Measurements from ENCODE around the gene CLIP3. TPM values are rescaled to one million over a fixed set of nuclear protein-coding genes. Genes with fewer than 3 reads are reported as not detected.
A peak's percentile ranks its signal among the peaks of the same experiment; 100 is the strongest.
"Not testable (repeated sequence)": the region's sequence is repeated elsewhere in the genome, so short reads cannot be mapped to it uniquely, and the experiment has no call there.

The CLIP3 gene, protein sequence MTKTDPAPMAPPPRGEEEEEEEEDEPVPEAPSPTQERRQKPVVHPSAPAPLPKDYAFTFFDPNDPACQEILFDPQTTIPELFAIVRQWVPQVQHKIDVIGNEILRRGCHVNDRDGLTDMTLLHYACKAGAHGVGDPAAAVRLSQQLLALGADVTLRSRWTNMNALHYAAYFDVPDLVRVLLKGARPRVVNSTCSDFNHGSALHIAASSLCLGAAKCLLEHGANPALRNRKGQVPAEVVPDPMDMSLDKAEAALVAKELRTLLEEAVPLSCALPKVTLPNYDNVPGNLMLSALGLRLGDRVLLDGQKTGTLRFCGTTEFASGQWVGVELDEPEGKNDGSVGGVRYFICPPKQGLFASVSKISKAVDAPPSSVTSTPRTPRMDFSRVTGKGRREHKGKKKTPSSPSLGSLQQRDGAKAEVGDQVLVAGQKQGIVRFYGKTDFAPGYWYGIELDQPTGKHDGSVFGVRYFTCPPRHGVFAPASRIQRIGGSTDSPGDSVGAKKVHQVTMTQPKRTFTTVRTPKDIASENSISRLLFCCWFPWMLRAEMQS
- 5.7 TPM for total RNA-seq

DNA sequence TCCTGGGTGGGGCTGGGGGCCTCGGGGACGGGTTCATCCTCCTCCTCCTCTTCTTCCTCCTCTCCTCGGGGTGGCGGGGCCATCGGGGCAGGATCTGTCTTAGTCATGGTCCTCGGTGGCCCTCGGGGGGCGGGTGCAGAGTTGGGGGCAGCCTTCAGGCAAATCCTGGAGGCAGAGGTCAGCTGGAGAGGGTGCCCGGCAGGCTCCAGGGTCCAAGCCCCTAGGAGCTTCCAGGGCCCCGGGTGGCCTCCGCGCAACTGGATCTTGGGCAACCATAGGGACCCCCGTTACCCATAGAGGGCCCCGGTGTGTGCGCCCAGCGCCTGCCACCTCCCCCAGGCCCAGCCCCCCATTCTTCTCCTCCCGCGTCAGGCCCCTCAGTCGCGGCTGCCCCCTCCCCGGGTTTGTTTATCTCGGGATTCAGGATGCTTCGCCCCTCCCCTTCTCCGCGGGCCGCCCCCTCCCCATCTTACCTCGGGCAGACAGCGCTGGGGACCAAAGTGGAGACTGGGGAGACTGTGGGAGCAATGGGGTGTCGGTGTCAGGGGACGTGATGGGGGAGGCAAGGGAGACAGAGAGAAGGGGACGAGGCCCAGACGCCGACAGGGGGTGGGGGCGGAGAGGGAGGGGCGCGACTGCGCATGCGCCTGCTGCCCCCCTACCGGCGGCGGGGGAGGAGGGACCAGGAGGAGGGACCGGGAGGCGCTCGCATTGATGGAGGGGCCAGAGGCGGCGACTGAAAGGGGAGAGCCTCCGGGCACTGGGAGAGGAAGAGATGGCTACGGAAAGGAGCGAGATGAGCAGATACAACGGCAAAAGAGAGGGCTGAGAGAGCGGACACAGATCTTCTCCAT, at the start of gene CLIP3:
Gene CLIP3 (minus strand): TSS at position 623 of the 854 bp plus-strand sequence. CDS start 516 bp downstream, at position 107.
- peak; percentile 86 for DNase-seq

DNA sequence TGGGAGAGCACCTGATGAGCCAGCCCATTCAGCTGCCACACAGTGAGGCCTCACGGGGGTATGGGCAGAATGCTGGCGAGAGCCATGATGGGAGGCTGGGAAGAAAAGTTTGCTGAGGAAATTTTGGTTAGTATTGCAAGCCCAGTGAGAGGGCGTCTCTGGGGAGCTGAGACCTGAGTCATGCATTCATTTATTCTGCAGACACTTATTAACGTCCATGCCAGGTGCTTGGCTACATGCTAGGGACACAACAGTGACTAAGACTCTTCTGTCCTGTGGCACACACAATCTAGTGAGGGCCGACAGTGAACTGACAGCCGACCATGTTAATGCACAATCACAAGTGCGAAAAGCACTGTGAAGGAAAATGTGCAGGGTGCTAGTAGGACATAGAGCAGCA, 49.2 kb upstream of the CLIP3 start:
- DNase-seq: no peak

DNA sequence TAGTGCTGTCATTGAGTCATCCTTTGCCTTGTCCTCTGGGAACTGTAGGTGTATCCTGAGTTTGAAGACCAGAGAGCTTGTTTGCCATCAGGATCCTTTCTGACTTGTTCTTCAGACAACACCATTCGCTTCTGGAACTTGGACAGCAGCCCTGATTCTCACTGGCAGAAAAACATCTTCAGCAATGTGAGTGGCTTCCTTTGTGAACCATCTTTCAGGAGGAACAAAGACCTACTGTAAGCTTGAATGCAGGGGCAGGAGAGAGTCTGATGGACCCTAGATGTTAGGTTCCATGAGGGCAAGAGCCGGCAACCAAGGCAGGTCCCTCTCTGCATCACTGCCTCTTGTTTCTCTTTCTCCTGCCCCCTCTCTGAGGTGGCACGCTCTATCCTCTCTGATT, 48.7 kb upstream of the CLIP3 start:
- DNase-seq: no peak

DNA sequence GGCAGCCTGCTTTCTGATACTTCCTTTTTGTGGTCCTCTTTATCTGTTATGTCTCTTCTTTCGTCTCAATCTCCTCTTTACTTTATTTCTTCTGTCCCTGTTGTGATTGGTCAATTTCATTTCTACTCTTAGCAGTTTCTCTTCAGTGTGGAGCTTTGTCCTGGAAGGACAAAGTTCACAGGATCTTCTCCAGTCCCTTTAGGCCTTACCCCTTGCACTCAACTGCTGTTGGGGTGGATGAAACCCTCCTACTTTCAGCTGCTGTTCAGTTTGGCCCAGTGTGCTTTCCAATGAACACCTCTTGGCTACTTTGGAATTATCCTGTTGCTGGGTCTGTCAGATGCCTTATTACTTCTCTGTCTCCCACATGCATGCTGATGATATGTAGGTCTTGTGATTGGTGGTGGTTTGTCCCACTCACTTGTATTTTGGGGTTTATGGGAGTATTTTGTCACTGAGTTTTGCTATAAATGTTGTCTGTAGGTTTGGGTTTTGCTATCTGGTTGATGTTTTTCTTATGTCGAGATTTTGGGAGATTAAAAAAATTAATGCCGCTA, 46.8 kb upstream of the CLIP3 start:
- DNase-seq: no peak

DNA sequence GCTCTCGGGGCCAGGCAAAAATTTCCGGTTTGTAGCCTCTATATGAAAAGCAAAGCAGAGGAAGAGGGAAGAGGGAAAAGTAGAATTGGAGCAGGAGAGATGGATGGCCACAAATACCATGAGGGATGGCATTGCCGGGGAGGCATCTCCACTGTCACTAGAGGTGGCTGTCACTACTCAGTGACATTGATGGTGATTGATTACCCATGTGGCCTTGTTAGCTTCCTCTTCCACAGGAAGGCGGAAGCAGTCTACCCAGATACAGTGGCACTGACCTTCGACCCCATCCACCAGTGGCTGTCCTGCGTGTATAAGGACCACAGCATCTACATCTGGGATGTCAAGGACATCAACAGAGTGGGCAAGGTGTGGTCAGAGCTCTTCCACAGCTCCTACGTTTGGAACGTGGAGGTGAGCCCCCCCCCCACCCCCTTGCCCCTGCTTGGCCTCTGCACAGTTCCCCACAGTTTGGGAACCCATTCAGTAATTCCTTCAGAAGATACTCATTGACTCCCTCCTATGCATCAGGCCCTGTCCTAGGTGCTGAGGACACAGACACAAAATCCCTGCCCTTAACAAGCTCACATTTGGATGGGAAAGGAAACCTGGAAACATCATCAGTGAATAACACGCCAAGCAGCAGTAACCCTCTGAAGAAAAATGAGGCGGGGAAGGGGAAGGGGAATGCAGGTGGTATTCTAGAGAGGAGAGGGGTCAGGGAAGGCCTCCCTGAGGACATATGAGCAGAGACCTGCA, 40.6 kb upstream of the CLIP3 start:
- no peak for DNase-seq

DNA sequence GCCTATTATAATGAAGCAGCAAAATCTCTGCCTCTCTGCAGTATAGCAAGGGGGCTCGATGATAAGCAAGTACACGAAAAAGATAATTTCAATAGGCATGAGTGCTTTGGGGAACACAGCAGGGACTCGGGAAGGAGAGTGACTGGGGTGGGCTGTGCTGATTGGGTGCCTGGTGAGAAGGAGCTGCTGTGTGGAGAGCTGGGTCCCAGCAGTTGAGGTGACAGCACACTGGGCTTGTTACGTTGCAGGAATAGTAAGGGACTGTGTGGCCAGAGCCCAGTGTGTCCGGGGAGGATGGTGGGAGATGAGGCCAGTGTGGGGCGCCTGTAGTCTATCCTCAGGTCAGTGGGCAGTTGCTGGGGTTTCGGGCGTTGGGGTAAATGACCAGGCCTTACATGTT, 39.4 kb upstream of the CLIP3 start:
- DNase-seq: no peak

DNA sequence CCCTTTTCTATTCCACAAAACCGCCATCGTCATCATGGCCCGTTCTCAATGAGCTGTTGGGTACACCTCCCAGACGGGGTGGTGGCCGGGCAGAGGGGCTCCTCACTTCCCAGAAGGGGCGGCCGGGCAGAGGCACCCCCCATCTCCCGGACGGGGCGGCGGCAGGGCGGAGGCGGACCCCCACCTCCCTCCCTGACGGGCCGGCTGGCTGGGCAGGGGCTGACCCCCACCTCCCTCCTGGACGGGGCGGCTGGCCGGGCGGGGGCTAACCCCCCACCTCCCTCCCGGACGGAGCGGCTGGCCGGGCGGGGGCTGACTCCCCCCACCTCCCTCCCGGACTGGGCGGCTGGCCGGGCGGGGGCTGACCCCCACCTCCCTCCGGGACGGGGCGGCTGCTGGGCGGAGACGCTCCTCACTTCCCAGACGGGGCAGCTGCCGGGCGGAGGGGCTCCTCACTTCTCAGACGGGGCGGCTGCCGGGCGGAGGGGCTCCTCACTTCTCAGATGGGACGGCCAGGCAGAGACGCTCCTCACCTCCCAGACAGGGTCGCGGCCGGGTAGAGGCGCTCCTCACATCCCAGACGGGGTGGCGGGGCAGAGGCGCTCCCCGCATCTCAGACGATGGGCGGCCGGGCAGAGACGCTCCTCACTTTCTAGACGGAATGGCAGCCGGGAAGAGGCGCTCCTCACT, 36.3 kb upstream of the CLIP3 start:
- not testable (repeated sequence) for DNase-seq

DNA sequence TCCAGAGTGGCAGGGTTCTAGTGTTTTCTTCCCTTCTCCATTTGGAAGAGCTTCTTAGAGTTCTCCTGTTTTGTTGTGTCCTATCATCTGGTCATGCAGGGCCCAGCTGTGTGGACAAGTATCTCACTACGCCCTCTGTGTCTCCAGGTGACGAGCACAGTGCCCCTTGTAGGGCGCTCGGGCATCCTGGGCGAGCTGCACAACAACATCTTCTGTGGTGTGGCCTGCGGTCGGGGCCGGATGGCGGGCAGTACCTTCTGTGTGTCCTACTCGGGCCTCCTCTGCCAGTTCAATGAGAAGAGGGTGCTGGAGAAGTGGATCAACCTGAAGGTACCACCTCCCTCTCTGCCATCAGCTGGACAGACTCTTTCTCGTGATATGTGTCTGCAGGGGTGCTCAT, 35.0 kb upstream of the CLIP3 start:
- no peak for DNase-seq

DNA sequence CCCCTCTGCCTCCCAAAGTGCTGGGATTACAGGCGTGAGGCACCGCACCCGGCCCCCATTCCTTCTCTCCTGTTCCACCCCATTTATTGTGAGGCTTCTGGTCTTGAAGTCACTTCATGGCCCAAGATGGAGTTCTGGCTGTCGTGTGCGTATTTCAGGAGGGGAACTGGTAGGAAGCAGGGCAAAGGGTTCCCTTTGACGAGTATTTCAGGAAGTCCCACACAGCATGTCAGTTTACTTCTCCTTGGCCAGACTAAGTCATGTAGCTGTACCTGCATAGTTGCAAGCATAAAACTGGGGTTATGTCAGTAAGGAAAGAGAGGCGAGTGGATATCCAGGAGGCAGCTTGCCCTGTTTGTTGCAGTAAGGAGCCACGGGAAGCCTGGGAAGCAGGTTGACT, 32.2 kb upstream of the CLIP3 start:
- DNase-seq: no peak

DNA sequence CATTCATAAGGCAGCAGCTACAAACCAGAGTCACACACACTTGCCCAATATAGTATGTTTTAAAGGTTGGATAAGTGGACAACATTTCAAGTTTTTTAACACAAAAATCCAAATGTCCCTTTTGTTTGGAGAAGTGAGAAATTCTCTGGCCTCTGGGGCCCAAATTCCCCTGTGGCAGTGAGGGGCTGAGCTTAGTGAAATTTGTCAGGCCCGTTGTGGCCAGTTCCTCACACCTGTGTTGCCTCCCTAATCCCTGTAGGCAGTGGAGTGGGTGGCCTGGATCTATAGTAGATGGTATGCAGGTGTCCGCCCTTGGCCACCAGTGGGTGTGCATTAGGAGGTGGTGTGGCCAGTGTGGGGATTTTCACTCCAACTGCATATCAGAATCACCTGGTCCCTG, 28.7 kb upstream of the CLIP3 start:
- no peak for DNase-seq

DNA sequence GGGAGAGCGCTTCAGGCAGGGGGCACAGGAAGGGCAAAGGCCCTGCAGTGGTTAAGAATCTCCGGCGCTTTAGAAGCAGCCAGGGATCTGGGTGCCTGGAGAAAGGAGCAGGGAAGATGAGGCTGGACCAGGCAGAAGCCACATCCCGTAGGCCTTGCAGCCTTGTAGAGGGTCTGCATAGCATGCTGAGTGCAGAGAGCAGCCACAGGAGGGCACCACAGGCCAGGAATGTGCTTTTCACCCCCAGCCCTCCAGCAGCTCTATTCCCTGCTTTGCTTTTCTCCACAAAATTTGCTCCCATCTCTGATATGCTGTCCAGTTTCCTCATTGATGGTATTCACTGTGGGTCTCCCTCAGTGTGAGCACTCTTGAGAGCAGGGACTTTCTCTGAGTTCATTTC, 27.8 kb upstream of the CLIP3 start:
- DNase-seq: peak; percentile 37

DNA sequence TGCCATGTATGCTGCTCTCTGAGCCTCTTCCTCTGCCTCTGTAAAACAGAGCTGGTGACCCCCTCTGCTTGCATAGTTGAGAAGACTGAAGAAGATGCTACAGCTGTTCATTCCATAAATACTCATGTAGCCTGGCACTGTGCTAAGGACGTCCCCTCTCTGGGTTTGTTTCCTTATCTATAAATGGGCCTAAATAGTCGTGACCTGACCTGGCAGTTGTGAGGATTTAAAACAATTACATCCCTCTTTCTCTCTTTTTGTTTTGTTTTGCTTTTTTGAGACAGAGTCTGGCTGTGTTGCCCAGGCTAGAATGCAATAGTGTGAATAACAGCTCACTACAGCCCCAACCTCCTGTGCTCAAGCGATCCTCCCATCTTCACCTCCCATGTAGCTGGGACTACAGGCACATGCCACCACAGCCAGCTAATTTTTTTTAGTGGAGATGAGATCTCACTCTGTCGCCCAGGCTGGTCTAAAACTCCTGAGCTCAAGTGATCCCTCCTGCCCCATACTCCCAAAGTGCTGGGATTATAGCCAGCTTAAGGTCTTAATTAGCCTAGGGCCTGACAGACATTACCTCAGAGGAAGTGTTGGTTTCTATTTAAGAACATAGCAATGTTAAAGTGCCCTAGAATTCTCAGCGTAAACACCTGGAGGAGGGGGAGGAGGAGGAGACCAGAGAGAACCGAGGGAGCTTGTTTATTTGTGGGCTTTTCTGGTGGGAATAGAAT, 26.7 kb upstream of the CLIP3 start:
- DNase-seq: peak; percentile 62

DNA sequence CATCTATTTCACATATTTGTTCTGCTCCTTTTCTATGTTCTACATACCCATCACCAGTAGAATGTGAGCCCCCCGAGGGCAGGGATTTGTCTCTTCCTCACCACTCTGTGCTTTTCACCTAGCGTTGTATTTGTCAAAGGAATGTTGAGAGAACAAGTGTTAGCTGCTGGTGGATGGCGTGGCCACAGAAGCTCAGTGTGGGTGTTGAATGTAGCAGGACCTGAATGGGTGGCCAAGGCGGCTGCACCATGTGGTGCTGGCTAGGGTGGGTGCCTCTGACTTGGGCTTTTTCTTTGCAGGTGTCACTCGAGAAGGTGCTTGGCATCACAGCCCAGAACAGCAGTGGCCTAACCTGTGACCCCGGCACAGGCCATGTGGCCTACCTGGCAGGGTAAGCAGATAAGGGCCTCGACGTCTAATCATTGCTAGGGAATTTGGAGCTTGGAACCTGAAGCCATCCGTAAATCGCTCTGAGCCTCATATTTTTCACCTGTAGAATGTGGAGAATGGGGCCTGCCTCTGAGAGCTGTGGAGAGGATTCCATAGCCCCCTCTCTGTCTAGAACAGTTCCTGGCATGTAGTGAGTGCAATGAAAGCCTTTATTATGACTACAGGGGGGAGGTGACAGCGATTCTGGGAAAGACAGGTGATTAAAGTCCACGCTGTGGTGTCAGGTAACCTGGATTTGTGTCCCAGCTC, 26.0 kb upstream of the CLIP3 start:
- peak; percentile 64 for DNase-seq

DNA sequence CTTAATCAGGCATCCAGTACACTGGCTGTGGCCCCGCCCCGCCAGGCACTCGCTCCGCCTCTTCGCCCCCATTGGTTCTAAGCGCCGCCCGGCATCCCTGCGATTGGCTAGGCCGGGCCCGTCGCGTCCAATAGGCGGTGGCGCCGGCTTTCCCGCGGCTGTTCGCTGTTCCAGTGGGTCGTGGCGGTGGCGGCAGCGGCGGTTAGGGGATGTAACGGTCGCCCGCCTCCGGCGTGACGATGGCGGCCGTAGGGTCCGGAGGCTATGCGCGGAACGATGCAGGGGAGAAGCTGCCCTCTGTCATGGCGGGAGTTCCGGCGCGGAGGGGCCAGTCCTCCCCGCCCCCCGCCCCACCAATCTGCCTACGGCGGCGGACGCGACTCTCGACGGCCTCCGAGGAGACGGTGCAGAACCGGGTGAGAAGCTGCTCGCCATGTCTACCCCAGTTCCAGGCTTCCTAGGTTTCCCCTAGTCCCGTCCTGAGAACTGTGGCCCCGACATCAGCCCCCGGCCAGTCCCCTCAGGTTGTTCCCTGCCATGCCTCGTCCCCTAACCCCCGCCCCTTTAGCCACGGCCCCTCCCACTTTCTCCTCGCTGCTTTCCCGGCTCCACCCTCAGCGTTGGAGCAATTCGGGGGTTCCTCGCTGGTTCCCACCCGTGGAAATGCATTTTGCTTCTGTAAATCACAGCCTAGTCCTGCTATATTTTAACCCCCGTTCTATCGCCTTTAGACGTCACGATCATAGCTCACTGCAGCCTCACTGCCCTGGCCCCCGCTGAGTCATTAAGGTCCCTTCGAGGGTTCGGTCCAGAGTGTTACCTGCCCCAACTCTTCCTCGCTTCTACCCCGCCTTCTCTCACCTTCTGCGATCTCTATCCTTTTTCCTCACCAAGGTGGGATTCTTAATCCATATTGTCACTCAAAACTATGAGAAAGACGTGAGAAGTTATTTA, 22.3 kb upstream of the CLIP3 start, which contains the start of gene WDR62:
Gene WDR62 (plus strand): TSS at position 165 of the 954 bp plus-strand sequence. CDS start 75 bp downstream, at position 240.
- peak; percentile 97 for DNase-seq

DNA sequence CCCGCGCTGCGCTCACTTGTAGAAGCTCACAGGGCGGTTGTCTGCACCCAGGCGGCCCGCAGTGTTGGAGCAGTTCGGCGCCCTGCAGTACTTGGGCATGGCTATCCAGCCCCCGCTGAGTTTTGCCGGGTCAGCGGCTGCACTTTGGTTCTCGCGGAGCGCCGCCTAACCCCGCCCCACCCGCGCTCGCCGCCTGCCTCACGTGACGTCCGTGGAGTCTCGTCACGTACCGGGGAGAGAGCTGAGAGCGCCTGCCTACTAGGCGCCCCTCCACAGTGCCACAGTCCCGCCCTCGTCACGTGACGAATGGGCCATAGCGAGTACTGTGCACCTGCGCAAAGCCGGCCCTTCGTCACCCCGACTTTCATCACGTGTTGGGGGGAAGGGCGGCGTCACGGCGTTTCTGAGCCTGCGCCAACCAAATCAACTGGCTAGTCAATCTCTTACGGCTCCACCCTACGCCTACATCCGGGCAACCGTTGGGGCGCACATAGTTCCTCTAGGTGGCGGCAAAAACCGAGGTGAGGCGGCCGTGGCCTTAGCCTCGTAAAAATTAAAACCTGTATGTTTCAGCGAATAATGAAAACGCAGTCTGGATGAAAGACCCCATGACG, 21.6 kb upstream of the CLIP3 start, which contains the start of gene THAP8:
Gene THAP8 (minus strand): TSS at position 167 of the 614 bp plus-strand sequence. CDS start 68 bp downstream, at position 99.
- peak; percentile 100 for DNase-seq

DNA sequence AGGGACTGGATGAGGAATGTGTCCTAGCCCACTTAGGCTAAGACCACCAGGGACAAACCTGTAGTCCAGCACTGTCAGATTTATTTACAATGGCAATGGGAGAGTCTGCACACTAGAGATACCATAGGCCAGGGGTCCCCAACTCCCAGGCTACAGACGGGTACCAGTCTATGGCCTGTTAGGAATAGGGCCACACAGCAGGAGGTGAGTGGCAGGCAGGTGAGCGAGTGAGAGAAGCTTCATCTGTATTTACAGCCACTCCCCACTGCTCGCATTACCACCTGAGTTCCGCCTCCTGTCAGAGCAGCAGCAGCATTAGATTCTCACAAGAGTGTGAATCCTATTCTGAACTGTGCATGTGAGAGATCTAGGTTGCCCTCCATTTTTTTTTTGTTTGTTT, 19.0 kb upstream of the CLIP3 start:
- no peak for DNase-seq

DNA sequence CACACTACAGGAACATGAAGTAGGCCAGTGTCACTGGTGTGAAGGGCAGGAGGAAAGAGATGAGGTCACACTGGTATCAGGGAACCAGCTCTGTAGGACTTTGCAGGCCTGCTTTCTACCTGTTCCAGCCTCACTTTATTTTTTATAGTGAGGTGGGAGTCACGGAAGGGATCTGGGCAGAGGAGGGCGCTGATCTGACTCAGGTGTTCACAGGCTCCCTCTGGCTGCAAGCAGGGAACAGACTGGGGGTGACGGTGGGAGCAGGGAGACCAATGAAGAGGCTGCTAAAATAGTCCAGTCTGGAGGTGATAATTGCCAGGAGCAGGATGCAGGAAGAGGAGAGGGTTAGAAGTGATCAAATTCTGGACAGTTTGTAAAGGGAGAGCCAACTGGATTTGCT, 18.6 kb upstream of the CLIP3 start:
- no peak for DNase-seq

DNA sequence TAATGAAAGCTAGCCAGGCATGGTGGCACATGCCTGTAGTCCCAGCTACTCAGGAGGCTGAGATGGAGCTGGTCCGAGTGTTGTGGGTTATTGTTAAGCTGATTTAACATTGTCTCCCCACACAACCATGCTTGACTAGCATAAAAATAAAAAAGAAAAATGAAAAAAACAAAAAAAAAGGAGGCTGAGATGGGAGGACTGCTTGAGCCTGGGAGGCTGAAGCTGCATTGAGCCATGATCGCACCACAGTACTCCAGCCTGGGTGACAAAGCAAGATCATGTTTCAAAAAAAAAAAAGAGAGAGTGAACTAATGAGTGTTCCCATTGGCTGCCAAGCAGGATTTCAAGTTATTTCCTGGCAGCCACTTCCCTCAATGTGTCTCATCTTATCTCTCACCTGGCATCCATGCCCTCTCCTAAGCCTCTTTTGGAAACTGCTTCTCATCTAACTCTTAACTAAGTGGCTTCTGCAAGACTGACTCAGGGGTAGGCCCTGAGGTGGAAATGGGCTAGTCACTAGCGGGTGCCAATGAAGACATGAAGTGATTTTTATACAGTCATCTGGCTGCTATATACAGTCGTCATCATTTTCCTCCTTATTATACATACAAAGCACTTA, 16.5 kb upstream of the CLIP3 start:
- no peak for DNase-seq
